Endothelial cell (in vitro differentiated cells): ENCODE results near the gene CLMN. TPM values are rescaled to one million over a fixed set of nuclear protein-coding genes. Genes with fewer than 3 reads are reported as not detected.

Experiments
- DNase-seq: peaks from one replicate; pipeline ENCODE4 v3.0.0; 2021; ENCODE audit warnings: low spot score
- H3K27ac Mint-ChIP-seq: one replicate; pipeline ENCODE4 v1.8.0; 2021; ENCODE audit warnings: mixed read lengths, inconsistent platforms; ENCODE audit not compliant: unreplicated experiment
- H3K27me3 Mint-ChIP-seq: one replicate; pipeline ENCODE4 v1.8.0; 2021; ENCODE audit warnings: mild to moderate bottlenecking, moderate library complexity, mixed read lengths, inconsistent platforms; ENCODE audit not compliant: unreplicated experiment
- H3K36me3 Mint-ChIP-seq: one replicate; pipeline ENCODE4 v1.8.0; 2021; ENCODE audit warnings: mild to moderate bottlenecking, low read depth, mixed read lengths, inconsistent platforms; ENCODE audit not compliant: unreplicated experiment
- H3K4me1 Mint-ChIP-seq: one replicate; pipeline ENCODE4 v1.8.0; 2021; ENCODE audit warnings: mild to moderate bottlenecking, mixed read lengths, inconsistent platforms; ENCODE audit not compliant: unreplicated experiment
- H3K4me3 Mint-ChIP-seq: one replicate; pipeline ENCODE4 v1.8.0; 2021; ENCODE audit warnings: mild to moderate bottlenecking, mixed read lengths, inconsistent platforms; ENCODE audit not compliant: unreplicated experiment
- H3K9me3 Mint-ChIP-seq: one replicate; pipeline ENCODE4 v1.8.0; 2021; ENCODE audit warnings: mixed read lengths, inconsistent platforms; ENCODE audit not compliant: unreplicated experiment
- total RNA-seq: library from RNA; stranded (reverse); fragmentation: NEBNext Ultra II Directional; extraction: Animal tissue kit (Norgen Biotek cat#: 25700); gene quantifications from one replicate; pipeline ENCODE4 v1.2.1, GENCODE V29; 2021; ENCODE audit not compliant: unreplicated experiment
- TF ChIP-seq, protein P1 (sequence below): fragments of 200-600 bp; sonication (generic); IDR thresholded peaks from one replicate; pipeline ENCODE4 v1.5.0; 2021; ENCODE audit warnings: antibody characterized with exemption; ENCODE audit not compliant: unreplicated experiment

Gene CLMN
- total RNA-seq, 1 donor from 2014 or later = 0.46 TPM

DNA sequence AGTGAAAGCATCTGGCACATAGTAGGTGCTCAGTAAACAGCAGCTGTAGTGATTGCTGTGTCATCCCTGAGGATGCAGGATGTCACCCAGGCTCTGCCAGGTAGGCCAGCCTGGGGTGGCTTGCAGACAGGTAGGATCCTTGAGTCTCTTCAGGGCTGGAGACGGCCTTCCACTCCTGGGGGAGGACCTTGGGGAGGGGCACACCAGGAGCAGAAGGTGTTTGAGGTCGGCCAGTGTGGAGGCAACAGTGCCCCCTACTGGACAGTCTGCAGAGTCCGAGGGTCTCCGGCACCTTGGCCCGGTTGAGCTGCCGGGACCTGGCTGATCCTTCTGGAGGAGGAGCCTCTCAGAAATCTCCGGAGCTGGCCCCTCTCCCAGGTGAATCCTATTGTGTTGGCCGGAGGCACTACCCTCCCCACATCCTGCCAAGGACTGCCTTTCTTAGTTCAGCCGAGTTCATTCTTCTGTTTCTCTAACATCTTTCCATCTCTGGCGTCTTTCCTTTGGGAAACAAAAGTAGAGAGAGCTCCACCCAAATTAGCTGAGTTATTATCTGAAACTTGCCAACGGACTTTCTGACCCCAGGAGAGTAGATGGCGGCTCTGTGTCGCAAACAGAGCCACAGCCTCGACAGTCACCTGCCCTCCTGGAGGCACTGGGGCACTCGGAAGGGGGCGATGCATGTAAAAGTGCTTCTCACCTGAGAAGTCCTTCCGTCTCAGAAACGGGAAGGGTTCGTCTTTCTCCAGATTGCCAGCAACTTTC, 41.8 kb upstream of the CLMN start:
- Mint-ChIP-seq H3K27ac (no peak overlapping the region), H3K4me1 (peaks cover 4% of the 10 kb centered on the region), H3K9me3 (no peaks in the 10 kb centered on the region), H3K36me3 (no peaks in the 10 kb centered on the region), H3K4me3 (peak overlapping the region; percentile 39), H3K27me3 (peaks cover 8% of the 10 kb centered on the region)
- peak; percentile 38 for DNase-seq
- TF ChIP-seq, protein P1, sequence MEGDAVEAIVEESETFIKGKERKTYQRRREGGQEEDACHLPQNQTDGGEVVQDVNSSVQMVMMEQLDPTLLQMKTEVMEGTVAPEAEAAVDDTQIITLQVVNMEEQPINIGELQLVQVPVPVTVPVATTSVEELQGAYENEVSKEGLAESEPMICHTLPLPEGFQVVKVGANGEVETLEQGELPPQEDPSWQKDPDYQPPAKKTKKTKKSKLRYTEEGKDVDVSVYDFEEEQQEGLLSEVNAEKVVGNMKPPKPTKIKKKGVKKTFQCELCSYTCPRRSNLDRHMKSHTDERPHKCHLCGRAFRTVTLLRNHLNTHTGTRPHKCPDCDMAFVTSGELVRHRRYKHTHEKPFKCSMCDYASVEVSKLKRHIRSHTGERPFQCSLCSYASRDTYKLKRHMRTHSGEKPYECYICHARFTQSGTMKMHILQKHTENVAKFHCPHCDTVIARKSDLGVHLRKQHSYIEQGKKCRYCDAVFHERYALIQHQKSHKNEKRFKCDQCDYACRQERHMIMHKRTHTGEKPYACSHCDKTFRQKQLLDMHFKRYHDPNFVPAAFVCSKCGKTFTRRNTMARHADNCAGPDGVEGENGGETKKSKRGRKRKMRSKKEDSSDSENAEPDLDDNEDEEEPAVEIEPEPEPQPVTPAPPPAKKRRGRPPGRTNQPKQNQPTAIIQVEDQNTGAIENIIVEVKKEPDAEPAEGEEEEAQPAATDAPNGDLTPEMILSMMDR = peak; percentile 86

DNA sequence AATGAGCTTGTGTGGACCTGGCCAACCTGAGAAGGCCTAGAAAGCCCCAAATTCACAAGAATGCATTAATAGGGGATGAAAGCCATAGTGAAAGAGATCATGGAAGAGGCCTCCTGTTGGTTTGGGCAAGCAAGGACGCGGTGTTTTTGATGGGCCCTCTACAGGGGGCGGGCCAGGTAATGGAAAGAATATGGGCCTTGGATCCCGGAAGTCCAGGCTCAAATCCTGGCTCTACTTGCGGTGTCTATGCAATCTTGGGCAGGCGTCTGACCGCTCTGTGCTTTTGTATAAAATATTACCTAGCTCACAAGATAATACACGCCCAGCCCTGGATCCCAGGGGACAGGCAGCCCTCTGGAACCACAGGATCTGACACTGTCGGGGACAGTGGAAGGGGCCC, 41.1 kb upstream of the CLMN start:
- peaks cover 4% of the 10 kb centered on the region for H3K4me1 Mint-ChIP-seq
- no peak overlapping the region for H3K27ac Mint-ChIP-seq
- no peaks in the 10 kb centered on the region for H3K9me3 Mint-ChIP-seq
- no peak overlapping the region for H3K4me3 Mint-ChIP-seq
- no peaks in the 10 kb centered on the region for H3K36me3 Mint-ChIP-seq
- peaks cover 7% of the 10 kb centered on the region for H3K27me3 Mint-ChIP-seq
- TF ChIP-seq, protein P1 = no peak
- DNase-seq = no peak

DNA sequence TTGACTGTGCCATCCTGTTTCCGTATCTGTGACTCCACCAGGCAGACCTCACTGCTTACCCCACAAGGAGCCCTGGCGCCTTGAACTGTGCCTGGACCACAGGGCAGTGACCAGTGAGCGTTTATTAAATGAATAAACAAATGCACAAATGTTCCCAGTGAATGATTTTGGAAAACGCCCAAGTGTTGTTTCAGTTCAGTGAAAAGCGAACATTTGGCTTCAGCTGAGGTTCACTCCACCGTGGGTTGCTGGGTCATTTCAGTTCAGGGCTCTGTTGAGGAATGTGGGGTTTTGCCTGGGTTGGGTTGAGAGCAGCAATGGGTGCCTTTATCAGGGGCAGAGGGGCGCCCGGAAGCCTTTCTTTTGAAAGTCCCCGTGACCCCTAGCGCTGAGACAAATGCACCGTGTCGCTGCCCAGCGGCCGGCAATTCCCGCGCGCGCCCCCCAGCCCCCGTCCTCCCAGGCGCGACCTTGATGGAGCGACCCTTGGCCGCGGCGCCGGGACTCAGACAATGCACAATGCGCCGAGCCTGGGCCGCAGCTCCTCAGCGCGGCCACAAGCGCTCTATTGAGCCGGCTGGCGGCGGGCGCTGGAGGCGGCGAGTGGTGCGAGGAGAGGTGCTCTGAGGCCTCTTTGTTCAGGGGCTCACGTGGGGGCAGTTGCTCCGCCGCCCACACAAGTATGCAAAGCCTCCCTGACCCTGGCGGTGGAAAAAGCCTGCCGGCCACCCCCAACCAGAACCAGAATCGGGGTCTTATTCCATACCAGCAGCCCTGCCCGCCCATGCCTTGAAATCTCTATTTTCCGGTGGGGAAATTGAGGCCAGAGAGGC, 40.5 kb upstream of the CLMN start:
- H3K9me3 Mint-ChIP-seq = no peaks in the 10 kb centered on the region
- TF ChIP-seq, protein P1 = no peak
- no peak for DNase-seq
- no peak overlapping the region for H3K4me3 Mint-ChIP-seq
- H3K4me1 Mint-ChIP-seq = peaks cover 4% of the 10 kb centered on the region
- H3K27ac Mint-ChIP-seq = no peak overlapping the region
- H3K27me3 Mint-ChIP-seq = peaks cover 7% of the 10 kb centered on the region
- H3K36me3 Mint-ChIP-seq = no peaks in the 10 kb centered on the region

DNA sequence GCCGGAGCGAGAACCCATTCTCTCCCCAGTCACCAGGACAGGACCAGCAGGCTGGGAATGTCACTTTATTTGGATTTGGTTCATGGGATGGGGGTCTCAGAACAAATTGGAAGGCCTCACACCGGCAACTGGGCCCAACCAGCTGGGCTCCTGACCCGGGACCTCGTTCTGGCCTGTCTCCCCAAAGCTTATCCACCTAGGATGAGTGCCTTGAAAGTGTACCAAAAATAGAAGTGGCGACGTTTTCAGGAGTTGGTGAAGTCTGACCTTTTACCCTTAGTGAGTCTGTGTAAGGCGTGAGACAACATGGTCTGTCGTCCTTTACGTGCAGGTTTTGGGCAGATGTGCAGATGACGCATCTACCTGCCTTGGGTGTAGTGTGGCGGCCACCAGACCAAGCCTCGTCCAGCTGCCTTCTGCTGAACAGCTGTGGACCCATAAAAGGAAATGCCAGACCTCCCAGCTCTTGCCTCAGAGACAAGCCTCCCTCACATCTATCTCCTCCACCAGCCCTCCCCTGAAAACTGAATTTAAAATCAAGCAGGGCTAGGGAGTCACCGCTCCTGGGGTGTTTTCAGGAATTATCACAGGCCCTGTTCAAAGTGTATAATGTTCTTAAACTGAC, 36.6 kb upstream of the CLMN start:
- TF ChIP-seq, protein P1 = no peak
- no peak overlapping the region for H3K4me3 Mint-ChIP-seq
- no peak overlapping the region for H3K27ac Mint-ChIP-seq

More for the DNA sequence above, 36.6 kb upstream of the CLMN start:
- Mint-ChIP-seq H3K36me3 (no peaks in the 10 kb centered on the region), H3K27me3 (peaks cover 8% of the 10 kb centered on the region), H3K4me1 (no peaks in the 10 kb centered on the region), H3K9me3 (no peaks in the 10 kb centered on the region)
- DNase-seq = no peak
